Activated T-helper 1 cell treated with anti-CD3 and anti-CD28 coated beads, Interleukin-12 subunit alpha, Interleukin-12 subunit beta, Interleukin-2, Interleukin-4 antibody, amounts not matched to agents 30 ng/mL and 10 ng/mL and 1 ng/mL, durations not matched to agents 14 hours and 24 hours and 36 hours (primary cell): ENCODE data around the gene NEU2. TPM values are rescaled to one million over a fixed set of nuclear protein-coding genes. Genes with fewer than 3 reads are reported as not detected.
"Not testable (repeated sequence)": the region's sequence is repeated elsewhere in the genome, so short reads cannot be mapped to it uniquely, and the experiment has no call there.

Source experiments
- DNase-seq: peaks from one replicate; pipeline ENCODE4 v3.0.0; 2021; ENCODE audit warnings: low spot score
- H3K27ac Mint-ChIP-seq: one replicate; pipeline ENCODE4 v1.8.0; 2021; ENCODE audit warnings: mild to moderate bottlenecking, mixed read lengths
- H3K27me3 Mint-ChIP-seq: one replicate; pipeline ENCODE4 v1.8.0; 2022; ENCODE audit warnings: mild to moderate bottlenecking, moderate library complexity, mixed read lengths; ENCODE audit not compliant: insufficient read depth
- H3K36me3 Mint-ChIP-seq: one replicate; pipeline ENCODE4 v1.8.0; 2021; ENCODE audit warnings: low read depth, mixed read lengths
- H3K4me1 Mint-ChIP-seq: one replicate; pipeline ENCODE4 v1.8.0; 2021; ENCODE audit warnings: low read depth, mixed read lengths
- H3K4me3 Mint-ChIP-seq: one replicate; pipeline ENCODE4 v1.8.0; 2021; ENCODE audit warnings: mild to moderate bottlenecking, moderate library complexity, mixed read lengths
- H3K9me3 Mint-ChIP-seq: one replicate; pipeline ENCODE4 v1.8.0; 2021; ENCODE audit warnings: mixed read lengths
- intact Hi-C: fragments of 100-400 bp; cut with micrococcal nuclease; formaldehyde crosslinking; loops from one replicate; pipeline ENCODE4 v1.15.1; 2024
- total RNA-seq: library from RNA; stranded (reverse); gene quantifications from 2 replicates; pipeline ENCODE4 v1.2.3, GENCODE V29; 2022

NEU2 gene
- total RNA-seq, 1 donor from 2014 or later: not detected

DNA sequence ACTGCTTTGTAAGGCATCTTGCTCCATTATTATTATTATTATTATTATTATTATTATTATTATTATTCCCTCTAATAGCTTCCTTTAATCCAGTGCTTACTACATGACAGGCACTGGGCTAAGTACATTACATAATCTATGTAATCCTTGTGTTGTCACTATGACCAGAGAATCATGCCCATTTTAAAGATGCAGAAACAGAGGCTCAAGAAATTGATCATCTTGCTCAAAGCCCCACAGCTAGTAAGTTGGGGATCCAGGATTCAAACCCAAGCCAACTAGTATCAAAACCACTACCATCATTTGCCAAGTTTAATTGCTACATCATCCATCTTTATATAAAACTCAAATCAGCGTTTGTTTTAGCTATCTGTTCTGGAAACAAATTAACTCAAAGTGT is 18.8 kb upstream of the NEU2 start:
- Mint-ChIP-seq H3K27me3 (peaks cover 14% of the 10 kb centered on the region), H3K4me1 (no peaks in the 10 kb centered on the region), H3K4me3 (no peak overlapping the region), H3K27ac (no peak overlapping the region), H3K9me3 (peaks cover 6% of the 10 kb centered on the region), H3K36me3 (no peaks in the 10 kb centered on the region)
- intact Hi-C loops: no loop called here
- no peak for DNase-seq

DNA sequence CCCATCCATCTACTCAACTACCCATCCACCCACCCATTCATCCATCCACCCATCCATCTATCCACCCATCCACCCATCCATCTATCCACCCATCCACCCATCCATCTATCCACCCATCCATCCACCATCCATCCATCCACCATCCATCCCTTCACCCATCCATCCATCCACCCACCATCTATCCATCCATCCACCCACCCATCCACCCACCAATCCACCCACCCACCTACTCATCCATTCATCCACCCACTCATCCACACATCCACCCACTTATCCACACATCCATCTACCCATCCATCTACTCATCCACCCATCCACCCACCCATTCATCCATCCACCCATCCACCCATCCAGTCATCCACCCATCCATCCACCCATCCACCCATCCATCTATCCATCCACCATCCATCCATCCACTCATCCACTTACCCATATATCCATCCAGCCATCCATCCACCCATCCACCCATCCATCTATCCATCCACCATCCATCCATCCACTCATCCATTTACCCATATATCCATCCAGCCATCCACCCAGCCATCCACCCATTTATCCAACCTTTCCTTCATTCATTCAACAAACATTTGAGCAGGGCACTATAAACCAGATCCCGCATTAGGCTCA is 17.3 kb upstream of the NEU2 start:
- H3K9me3 Mint-ChIP-seq: peaks cover 6% of the 10 kb centered on the region
- intact Hi-C loops: no loop called here
- H3K4me1 Mint-ChIP-seq: no peaks in the 10 kb centered on the region
- H3K27me3 Mint-ChIP-seq: peaks cover 14% of the 10 kb centered on the region
- no peaks in the 10 kb centered on the region for H3K36me3 Mint-ChIP-seq
- H3K27ac Mint-ChIP-seq: no peak overlapping the region
- H3K4me3 Mint-ChIP-seq: no peak overlapping the region
- no peak for DNase-seq

- no peaks in the 10 kb centered on the region for H3K36me3 Mint-ChIP-seq
- H3K4me1 Mint-ChIP-seq: no peaks in the 10 kb centered on the region
- intact Hi-C loops: no loop called here
- no peak for DNase-seq
- H3K27ac Mint-ChIP-seq: no peak overlapping the region
- peaks cover 6% of the 10 kb centered on the region for H3K9me3 Mint-ChIP-seq
- peaks cover 11% of the 10 kb centered on the region for H3K27me3 Mint-ChIP-seq
- H3K4me3 Mint-ChIP-seq: no peak overlapping the region
These were observed 14.5 kb upstream of the NEU2 start for GRCh38 chr2:233017947-233018346.

GRCh38 chr2:233019610-233020009 is 12.9 kb upstream of the NEU2 start:
- intact Hi-C loops, H3K27ac Mint-ChIP-seq, H3K36me3 Mint-ChIP-seq, H3K4me1 Mint-ChIP-seq, H3K4me3 Mint-ChIP-seq, DNase-seq, H3K9me3 Mint-ChIP-seq: not testable (repeated sequence)
- H3K27me3 Mint-ChIP-seq: peaks cover 11% of the 10 kb centered on the region

DNA sequence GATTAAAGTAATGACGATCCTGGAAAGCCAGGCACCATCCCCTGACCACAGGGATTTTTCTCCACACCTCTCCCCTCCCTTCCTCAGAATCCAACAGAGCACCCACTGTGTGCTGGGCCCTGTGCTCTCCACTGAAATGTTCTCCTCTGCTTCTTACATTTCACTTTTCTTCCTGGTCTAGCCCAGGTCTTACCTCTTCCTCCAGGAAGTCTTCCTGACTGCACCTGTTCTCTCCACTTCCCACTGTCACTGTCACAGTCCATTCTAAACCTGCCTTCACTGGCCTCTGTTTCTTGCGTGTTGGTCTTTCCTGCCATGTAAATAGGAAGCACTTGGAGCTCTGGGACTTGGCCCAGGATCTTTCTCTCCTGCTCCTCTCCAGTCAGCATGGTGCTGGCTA is 12.0 kb upstream of the NEU2 start:
- DNase-seq: no peak
- no peaks in the 10 kb centered on the region for H3K4me1 Mint-ChIP-seq
- peaks cover 2% of the 10 kb centered on the region for H3K9me3 Mint-ChIP-seq
- no peak overlapping the region for H3K27ac Mint-ChIP-seq
- peaks cover 8% of the 10 kb centered on the region for H3K27me3 Mint-ChIP-seq
- H3K4me3 Mint-ChIP-seq: no peak overlapping the region
- intact Hi-C loops: no loop called here
- H3K36me3 Mint-ChIP-seq: no peaks in the 10 kb centered on the region

DNA sequence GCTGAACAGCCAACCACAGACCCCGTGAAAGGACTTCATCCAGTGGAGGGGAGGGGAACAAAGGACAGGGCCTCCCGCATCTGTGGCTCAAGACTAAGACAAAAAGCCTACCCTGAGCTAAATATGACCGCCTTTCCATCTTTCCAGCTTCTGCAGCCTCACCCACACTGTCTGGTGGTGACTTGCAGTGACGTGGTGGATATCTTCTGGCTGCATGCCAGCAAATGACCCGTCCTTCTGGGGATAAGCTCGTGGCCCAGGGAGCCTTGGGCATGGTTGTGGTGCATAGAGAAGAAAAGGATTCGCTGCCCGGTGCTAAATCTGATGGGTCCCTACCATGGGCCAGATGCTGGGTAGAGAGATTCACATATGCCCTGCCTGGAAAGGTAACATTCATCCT is 10.7 kb upstream of the NEU2 start:
- Mint-ChIP-seq H3K27ac (no peak overlapping the region), H3K4me3 (no peak overlapping the region), H3K27me3 (peaks cover 6% of the 10 kb centered on the region), H3K36me3 (no peaks in the 10 kb centered on the region), H3K9me3 (no peaks in the 10 kb centered on the region), H3K4me1 (no peaks in the 10 kb centered on the region)
- intact Hi-C loops: no loop called here
- DNase-seq: no peak

DNA sequence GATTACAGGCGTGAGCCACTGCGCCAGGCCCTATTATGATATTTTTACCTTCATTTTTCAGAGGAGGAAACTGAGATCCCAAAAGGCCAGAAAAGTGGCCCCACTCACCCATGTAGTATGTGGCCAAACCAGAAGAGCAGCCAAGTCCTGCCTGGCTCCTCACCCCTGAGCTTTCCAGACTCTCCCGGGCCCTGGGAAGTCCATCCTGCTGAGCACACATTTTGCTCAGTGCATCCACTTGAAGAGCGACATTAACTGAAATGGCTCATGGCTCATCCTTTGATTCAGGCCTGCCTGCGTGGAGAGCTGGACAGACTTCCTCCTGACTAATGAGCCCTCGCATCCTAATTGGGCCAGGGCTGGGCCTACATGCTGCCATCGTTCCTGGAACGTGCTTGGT is 9.9 kb upstream of the NEU2 start:
- H3K9me3 Mint-ChIP-seq: no peaks in the 10 kb centered on the region
- H3K36me3 Mint-ChIP-seq: no peaks in the 10 kb centered on the region
- peaks cover 4% of the 10 kb centered on the region for H3K27me3 Mint-ChIP-seq
- no peaks in the 10 kb centered on the region for H3K4me1 Mint-ChIP-seq
- intact Hi-C loops: no loop called here
- no peak overlapping the region for H3K27ac Mint-ChIP-seq
- H3K4me3 Mint-ChIP-seq: no peak overlapping the region
- DNase-seq: no peak

DNA sequence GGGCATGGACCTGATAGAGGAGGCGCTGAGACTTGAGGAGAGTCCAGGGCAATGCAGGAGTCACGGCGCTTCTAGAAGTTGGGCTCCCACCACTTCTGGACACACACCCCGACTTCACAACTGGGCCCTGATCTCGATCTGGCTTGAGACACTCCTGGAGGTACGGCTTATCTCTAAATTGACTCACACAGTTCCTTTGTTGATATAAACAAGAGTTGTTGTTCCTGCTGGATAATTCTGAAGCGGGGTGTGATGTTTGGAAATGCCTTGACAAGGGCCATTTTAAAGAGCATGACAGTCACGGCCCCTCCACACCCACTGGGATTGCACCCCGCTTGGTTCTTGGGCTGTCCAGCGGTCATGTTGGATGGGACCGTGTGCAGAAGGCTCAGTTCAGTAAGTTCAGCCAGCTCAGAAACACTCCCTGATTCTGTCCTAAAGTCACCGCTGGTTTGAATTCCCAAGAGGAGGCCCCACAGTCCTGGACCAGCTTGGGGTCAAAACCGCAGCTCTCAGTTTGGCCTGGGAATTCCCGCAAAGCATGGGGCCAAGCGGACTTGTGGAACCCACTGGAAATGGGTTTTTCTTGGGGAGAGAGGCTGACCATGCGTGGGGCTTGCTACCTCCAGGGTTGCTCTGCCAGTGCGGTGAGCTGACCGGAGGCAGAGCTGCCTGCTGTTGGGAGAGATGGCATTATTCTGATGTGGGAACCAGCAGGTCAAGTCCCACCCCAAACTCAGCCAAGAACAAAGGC is 9.3 kb upstream of the NEU2 start:
- intact Hi-C loops: no loop called here

DNA sequence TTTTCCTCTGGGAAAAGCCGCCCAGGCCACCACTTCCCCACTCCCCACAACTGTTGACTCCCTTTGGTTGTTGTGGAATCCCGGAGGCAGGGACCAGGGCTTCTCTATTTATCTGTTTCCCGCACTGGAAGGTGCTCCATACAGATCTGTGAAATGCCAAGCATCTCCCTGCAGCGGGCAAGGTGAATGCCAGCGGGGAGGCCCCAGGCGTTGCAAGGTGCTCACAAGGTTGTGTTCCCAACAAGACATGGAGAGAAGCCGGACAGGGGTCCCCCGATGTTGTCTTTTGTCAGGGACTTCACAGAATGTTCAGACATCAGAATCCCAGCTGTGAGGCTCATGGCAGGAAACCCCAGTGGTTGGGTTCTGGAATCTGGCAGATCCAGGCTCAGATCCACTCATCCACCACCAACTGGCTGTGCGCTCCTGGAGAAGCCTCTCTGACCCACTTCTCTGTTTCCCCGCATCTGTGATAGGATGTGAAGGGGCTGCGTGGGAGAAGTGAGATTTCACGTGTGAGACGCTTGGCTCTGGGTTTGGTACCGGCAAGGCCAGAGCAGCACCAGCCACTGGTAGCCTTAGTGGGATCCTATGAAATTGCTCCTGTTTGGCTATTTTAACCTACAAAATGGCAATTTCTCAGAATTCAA is 8.6 kb upstream of the NEU2 start:
- Mint-ChIP-seq H3K9me3 (no peaks in the 10 kb centered on the region), H3K27ac (no peak overlapping the region), H3K36me3 (no peaks in the 10 kb centered on the region), H3K27me3 (peaks cover 3% of the 10 kb centered on the region), H3K4me1 (no peaks in the 10 kb centered on the region), H3K4me3 (no peak overlapping the region)
- intact Hi-C loops: no loop called here
- no peak for DNase-seq

More for the DNA sequence above, 9.3 kb upstream of the NEU2 start:
- Mint-ChIP-seq H3K4me3 (no peak overlapping the region), H3K9me3 (no peaks in the 10 kb centered on the region), H3K36me3 (no peaks in the 10 kb centered on the region), H3K27me3 (peaks cover 5% of the 10 kb centered on the region), H3K27ac (no peak overlapping the region), H3K4me1 (no peaks in the 10 kb centered on the region)
- no peak for DNase-seq

GRCh38 chr2:233025706-233026105 is 6.8 kb upstream of the NEU2 start:
- Mint-ChIP-seq H3K27me3 (peaks cover 2% of the 10 kb centered on the region), H3K4me3 (no peak overlapping the region), H3K9me3 (no peaks in the 10 kb centered on the region), H3K36me3 (no peaks in the 10 kb centered on the region), H3K4me1 (no peaks in the 10 kb centered on the region), H3K27ac (no peak overlapping the region)
- intact Hi-C loops: no loop called here
- DNase-seq: no peak

- peaks cover 2% of the 10 kb centered on the region for H3K27me3 Mint-ChIP-seq
- no peak for DNase-seq
- H3K36me3 Mint-ChIP-seq: no peaks in the 10 kb centered on the region
- H3K27ac Mint-ChIP-seq: no peak overlapping the region
- no peaks in the 10 kb centered on the region for H3K4me1 Mint-ChIP-seq
- no peaks in the 10 kb centered on the region for H3K9me3 Mint-ChIP-seq
- intact Hi-C loops: no loop called here
- no peak overlapping the region for H3K4me3 Mint-ChIP-seq
These were observed 6.2 kb upstream of the NEU2 start for GRCh38 chr2:233026198-233026813.

DNA sequence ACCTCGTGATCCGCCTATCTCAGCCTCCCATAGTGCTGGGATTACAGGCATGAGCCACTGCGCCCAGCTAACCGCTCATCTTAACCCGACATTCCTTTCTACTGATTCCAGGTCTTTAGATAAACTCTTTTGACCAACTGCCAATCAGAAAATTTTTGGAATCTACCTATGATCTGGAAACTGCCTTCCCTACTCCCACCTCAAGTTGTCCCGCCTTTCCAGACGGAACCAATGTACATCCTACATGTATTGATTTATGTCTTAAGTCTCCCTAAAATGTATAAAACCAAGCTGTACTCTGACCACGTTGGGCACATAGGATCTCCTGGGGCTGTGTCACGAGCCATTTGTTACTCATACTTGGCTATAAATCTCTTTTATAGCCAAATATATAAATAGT is 3.2 kb upstream of the NEU2 start:
- Mint-ChIP-seq H3K4me3 (no peak overlapping the region), H3K27me3 (peaks cover 2% of the 10 kb centered on the region), H3K4me1 (no peaks in the 10 kb centered on the region), H3K9me3 (no peaks in the 10 kb centered on the region), H3K27ac (no peak overlapping the region), H3K36me3 (no peaks in the 10 kb centered on the region)
- no peak for DNase-seq
- intact Hi-C loops: loop anchor here (1.0 to 2.0 kb wide), 2 partner anchors 177 to 268 kb away; no protein-coding TSS in a partner anchor
